ENCODE data around the gene PSRC1. TPM values are rescaled to one million over a fixed set of nuclear protein-coding genes. Genes with fewer than 3 reads are reported as not detected.

The PSRC1 gene
- total RNA-seq, 6 experiments from 2014 or later: 0.70 to 3.4 (median 1.5) TPM

GRCh38 chr1:109274533-109275476 lies 8.1 kb downstream of the PSRC1 start:
- Histone ChIP-seq H3K27me3 (no peaks in the 10 kb centered on the region), H3K36me3 (no peaks in the 10 kb centered on the region), H3K9me3 (no peaks in the 10 kb centered on the region), H3K4me1 (peaks cover 0 to 41% (median 14%) of the 10 kb centered on the region in 4 donors), H3K4me3 (peak overlapping the region in 1 of 3 donors; percentile 27), H3K27ac (peak overlapping the region in 1 of 3 donors; percentile 88)
- DNase-seq (peak; percentile 64 to 89 (median 77)), ATAC-seq (peak; percentile 67 to 79 (median 78))
- WGBS (ENCODE audit: insufficient coverage, low coverage, low lambda C conversion rate, missing lambda C conversion rate): 34% methylated on average over 13 of the region's 24 CpGs
- TF ChIP-seq CTCF (IDR thresholded peaks at IDR 0.05) (no peak), POLR2A (IDR thresholded peaks at IDR 0.05) (peak; percentile 73)
- intact Hi-C loops (cut with DNase I): no loop called here

- Histone ChIP-seq H3K4me3 (peak overlapping the region in 1 of 3 donors; percentile 27), H3K4me1 (peaks cover 0 to 41% (median 14%) of the 10 kb centered on the region in 4 donors), H3K27ac (peak overlapping the region in 1 of 3 donors; percentile 88), H3K36me3 (no peaks in the 10 kb centered on the region), H3K9me3 (no peaks in the 10 kb centered on the region), H3K27me3 (no peaks in the 10 kb centered on the region)
- no peak for TF ChIP-seq CTCF (IDR thresholded peaks at IDR 0.05)
- no peak for TF ChIP-seq POLR2A (IDR thresholded peaks at IDR 0.05)
- intact Hi-C loops (cut with DNase I): no loop called here
- WGBS (ENCODE audit: insufficient coverage, low coverage, low lambda C conversion rate, missing lambda C conversion rate): 62% methylated on average over 11 of the region's 30 CpGs
- ATAC-seq (no peak), DNase-seq (peak in 1 of 3 donors; percentile 57)
These were observed 9.2 kb downstream of the PSRC1 start for GRCh38 chr1:109273570-109274288.

GRCh38 chr1:109272831-109273547 lies 10.0 kb downstream of the PSRC1 start:
- DNase-seq: peak in 1 of 3 donors; percentile 51
- Histone ChIP-seq H3K9me3 (no peaks in the 10 kb centered on the region), H3K4me3 (no peak overlapping the region), H3K4me1 (peaks cover 0 to 37% (median 12%) of the 10 kb centered on the region in 4 donors), H3K36me3 (no peaks in the 10 kb centered on the region), H3K27ac (peak overlapping the region in 1 of 3 donors; percentile 29), H3K27me3 (no peaks in the 10 kb centered on the region)
- no peak for ATAC-seq
- no peak for TF ChIP-seq CTCF (IDR thresholded peaks at IDR 0.05)
- no peak for TF ChIP-seq POLR2A (IDR thresholded peaks at IDR 0.05)
- WGBS (ENCODE audit: insufficient coverage, low coverage, low lambda C conversion rate, missing lambda C conversion rate): 100% methylated on average over 1 of the region's 16 CpGs
- intact Hi-C loops (cut with DNase I): no loop called here

Measured in right lobe of liver (tissue), 6 donors.